WTC11 (cell line): ENCODE measurements around the gene WWP2.

Experiments
- ESRRA ChIP-seq: sonication (generic); formaldehyde crosslinking; IDR thresholded peaks from 2 replicates; pipeline ENCODE4 v1.8.1; 2022; ENCODE audit warnings: mild to moderate bottlenecking, missing genetic modification reagents, borderline replicate concordance
- NFE2L1 ChIP-seq: sonication (generic); formaldehyde crosslinking; IDR thresholded peaks from 2 replicates; pipeline ENCODE4 v1.8.1; 2023; ENCODE audit warnings: missing genetic modification reagents
- RELA ChIP-seq: sonication (generic); formaldehyde crosslinking; IDR thresholded peaks from 2 replicates; pipeline ENCODE4 v1.8.1; 2022; ENCODE audit warnings: missing genetic modification reagents, mild to moderate bottlenecking, borderline replicate concordance
- SP1 ChIP-seq: sonication (generic); formaldehyde crosslinking; conservative IDR thresholded peaks from 2 replicates; pipeline ENCODE4 v1.8.1; 2022; ENCODE audit warnings: missing genetic modification reagents
- TEAD4 ChIP-seq: sonication (generic); formaldehyde crosslinking; IDR thresholded peaks from 2 replicates; pipeline ENCODE4 v1.8.0; 2022; ENCODE audit warnings: mild to moderate bottlenecking, missing genetic modification reagents
- TP53 ChIP-seq: sonication (generic); formaldehyde crosslinking; IDR thresholded peaks from 2 replicates; pipeline ENCODE4 v1.8.1; 2023; ENCODE audit warnings: mild to moderate bottlenecking, missing genetic modification reagents
- ZNF232 ChIP-seq: sonication (generic); formaldehyde crosslinking; IDR thresholded peaks from 2 replicates; pipeline ENCODE4 v1.8.0; 2022; ENCODE audit warnings: mild to moderate bottlenecking, missing genetic modification reagents
- TF ChIP-seq, protein P1 (sequence below): sonication (generic); formaldehyde crosslinking; IDR thresholded peaks from 2 replicates; pipeline ENCODE4 v1.8.0; 2022; ENCODE audit warnings: mild to moderate bottlenecking, missing genetic modification reagents
- TF ChIP-seq, protein P2 (sequence below): fragments of 200-600 bp; IDR thresholded peaks from 2 replicates; pipeline ENCODE4 v1.8.0; 2022; ENCODE audit warnings: antibody characterized with exemption
- TF ChIP-seq, protein P3 (sequence below): sonication (generic); formaldehyde crosslinking; IDR thresholded peaks from 2 replicates; pipeline ENCODE4 v1.8.0; 2023; ENCODE audit warnings: mild to moderate bottlenecking, missing genetic modification reagents
- TF ChIP-seq, protein P4 (sequence below): sonication (generic); formaldehyde crosslinking; IDR thresholded peaks from 2 replicates; pipeline ENCODE4 v1.8.0; 2023; ENCODE audit warnings: missing genetic modification reagents
- TF ChIP-seq, protein P5 (sequence below): sonication (generic); formaldehyde crosslinking; IDR thresholded peaks from 2 replicates; pipeline ENCODE4 v1.8.1; 2023; ENCODE audit warnings: mild to moderate bottlenecking, missing genetic modification reagents, moderate library complexity

DNA sequence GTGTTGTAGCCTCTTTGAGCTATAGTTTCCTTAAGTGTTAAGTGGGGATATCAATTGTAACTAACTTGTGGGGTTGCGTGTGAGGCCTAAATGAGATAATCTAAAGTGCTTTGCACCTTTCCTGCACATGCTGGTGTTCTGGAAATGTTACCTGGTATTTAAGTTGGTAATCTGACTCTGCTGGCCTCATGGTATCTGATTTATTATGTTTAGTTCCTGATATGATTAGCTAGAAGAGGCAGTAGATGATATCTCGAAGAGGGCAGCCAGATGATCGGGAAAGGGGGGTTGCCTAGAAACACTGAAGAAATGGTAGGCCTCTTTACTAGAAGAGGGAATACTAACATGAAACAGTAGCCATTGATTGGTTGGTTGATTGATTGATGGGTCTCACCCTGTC is 123.6 kb downstream of the WWP2 start:
- TF ChIP-seq TP53 (CRISPR knock-in tag) (no peak), TEAD4 (no peak), ZNF232 (CRISPR knock-in tag) (no peak), SP1 (CRISPR knock-in tag) (no peak), ESRRA (CRISPR knock-in tag) (no peak), NFE2L1 (CRISPR knock-in tag) (no peak), RELA (CRISPR knock-in tag) (no peak)
- TF ChIP-seq, protein P1, sequence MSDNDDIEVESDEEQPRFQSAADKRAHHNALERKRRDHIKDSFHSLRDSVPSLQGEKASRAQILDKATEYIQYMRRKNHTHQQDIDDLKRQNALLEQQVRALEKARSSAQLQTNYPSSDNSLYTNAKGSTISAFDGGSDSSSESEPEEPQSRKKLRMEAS, result no peak
- TF ChIP-seq, protein P2, sequence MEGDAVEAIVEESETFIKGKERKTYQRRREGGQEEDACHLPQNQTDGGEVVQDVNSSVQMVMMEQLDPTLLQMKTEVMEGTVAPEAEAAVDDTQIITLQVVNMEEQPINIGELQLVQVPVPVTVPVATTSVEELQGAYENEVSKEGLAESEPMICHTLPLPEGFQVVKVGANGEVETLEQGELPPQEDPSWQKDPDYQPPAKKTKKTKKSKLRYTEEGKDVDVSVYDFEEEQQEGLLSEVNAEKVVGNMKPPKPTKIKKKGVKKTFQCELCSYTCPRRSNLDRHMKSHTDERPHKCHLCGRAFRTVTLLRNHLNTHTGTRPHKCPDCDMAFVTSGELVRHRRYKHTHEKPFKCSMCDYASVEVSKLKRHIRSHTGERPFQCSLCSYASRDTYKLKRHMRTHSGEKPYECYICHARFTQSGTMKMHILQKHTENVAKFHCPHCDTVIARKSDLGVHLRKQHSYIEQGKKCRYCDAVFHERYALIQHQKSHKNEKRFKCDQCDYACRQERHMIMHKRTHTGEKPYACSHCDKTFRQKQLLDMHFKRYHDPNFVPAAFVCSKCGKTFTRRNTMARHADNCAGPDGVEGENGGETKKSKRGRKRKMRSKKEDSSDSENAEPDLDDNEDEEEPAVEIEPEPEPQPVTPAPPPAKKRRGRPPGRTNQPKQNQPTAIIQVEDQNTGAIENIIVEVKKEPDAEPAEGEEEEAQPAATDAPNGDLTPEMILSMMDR, result no peak
- TF ChIP-seq, protein P3, sequence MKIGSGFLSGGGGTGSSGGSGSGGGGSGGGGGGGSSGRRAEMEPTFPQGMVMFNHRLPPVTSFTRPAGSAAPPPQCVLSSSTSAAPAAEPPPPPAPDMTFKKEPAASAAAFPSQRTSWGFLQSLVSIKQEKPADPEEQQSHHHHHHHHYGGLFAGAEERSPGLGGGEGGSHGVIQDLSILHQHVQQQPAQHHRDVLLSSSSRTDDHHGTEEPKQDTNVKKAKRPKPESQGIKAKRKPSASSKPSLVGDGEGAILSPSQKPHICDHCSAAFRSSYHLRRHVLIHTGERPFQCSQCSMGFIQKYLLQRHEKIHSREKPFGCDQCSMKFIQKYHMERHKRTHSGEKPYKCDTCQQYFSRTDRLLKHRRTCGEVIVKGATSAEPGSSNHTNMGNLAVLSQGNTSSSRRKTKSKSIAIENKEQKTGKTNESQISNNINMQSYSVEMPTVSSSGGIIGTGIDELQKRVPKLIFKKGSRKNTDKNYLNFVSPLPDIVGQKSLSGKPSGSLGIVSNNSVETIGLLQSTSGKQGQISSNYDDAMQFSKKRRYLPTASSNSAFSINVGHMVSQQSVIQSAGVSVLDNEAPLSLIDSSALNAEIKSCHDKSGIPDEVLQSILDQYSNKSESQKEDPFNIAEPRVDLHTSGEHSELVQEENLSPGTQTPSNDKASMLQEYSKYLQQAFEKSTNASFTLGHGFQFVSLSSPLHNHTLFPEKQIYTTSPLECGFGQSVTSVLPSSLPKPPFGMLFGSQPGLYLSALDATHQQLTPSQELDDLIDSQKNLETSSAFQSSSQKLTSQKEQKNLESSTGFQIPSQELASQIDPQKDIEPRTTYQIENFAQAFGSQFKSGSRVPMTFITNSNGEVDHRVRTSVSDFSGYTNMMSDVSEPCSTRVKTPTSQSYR (CRISPR knock-in tag), result no peak
- TF ChIP-seq, protein P4, sequence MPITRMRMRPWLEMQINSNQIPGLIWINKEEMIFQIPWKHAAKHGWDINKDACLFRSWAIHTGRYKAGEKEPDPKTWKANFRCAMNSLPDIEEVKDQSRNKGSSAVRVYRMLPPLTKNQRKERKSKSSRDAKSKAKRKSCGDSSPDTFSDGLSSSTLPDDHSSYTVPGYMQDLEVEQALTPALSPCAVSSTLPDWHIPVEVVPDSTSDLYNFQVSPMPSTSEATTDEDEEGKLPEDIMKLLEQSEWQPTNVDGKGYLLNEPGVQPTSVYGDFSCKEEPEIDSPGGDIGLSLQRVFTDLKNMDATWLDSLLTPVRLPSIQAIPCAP (CRISPR knock-in tag), result no peak
- TF ChIP-seq, protein P5, sequence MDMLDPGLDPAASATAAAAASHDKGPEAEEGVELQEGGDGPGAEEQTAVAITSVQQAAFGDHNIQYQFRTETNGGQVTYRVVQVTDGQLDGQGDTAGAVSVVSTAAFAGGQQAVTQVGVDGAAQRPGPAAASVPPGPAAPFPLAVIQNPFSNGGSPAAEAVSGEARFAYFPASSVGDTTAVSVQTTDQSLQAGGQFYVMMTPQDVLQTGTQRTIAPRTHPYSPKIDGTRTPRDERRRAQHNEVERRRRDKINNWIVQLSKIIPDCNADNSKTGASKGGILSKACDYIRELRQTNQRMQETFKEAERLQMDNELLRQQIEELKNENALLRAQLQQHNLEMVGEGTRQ (CRISPR knock-in tag), result no peak
